HEK293 (cell line): ENCODE results near the gene NT5DC3.

Source experiments
- CTCF ChIP-seq: fragments of 450-650 bp; formaldehyde crosslinking; IDR thresholded peaks from 2 replicates; pipeline ENCODE4 v1.5.1; 2016; ENCODE audit warnings: missing biosample characterization, missing genetic modification characterization
- GLIS2 ChIP-seq: fragments of 450-650 bp; formaldehyde crosslinking; IDR thresholded peaks from 2 replicates; pipeline ENCODE4 v1.5.1; 2016; ENCODE audit warnings: missing biosample characterization, missing genetic modification characterization
- PRDM4 ChIP-seq: fragments of 450-650 bp; formaldehyde crosslinking; IDR thresholded peaks from 2 replicates; pipeline ENCODE4 v1.5.1; 2017; ENCODE audit warnings: missing biosample characterization, missing genetic modification characterization
- SCRT1 ChIP-seq: fragments of 450-650 bp; formaldehyde crosslinking; IDR thresholded peaks from 2 replicates; pipeline ENCODE4 v1.5.1; 2016; ENCODE audit warnings: missing biosample characterization, missing genetic modification characterization, borderline replicate concordance
- SETDB1 ChIP-seq: IDR thresholded peaks from one replicate; pipeline ENCODE4 v1.6.1; 2017; ENCODE audit warnings: mild to moderate bottlenecking, low read length, moderate library complexity, mixed read lengths; ENCODE audit not compliant: insufficient read length
- TRIM28 ChIP-seq: IDR thresholded peaks from 2 replicates; pipeline ENCODE4 v1.6.1; 2011; ENCODE audit warnings: low read length, control low read depth, borderline replicate concordance
- ZBTB49 ChIP-seq: fragments of 450-650 bp; formaldehyde crosslinking; IDR thresholded peaks from 2 replicates; pipeline ENCODE4 v1.5.1; 2016; ENCODE audit warnings: missing biosample characterization, missing genetic modification characterization, low read depth
- ZBTB7A ChIP-seq: fragments of 450-650 bp; formaldehyde crosslinking; IDR thresholded peaks from 2 replicates; pipeline ENCODE4 v1.5.1; 2016; ENCODE audit warnings: low read depth, missing biosample characterization, missing genetic modification characterization
- ZIC2 ChIP-seq: fragments of 450-650 bp; formaldehyde crosslinking; IDR thresholded peaks from 2 replicates; pipeline ENCODE4 v1.5.1; 2016; ENCODE audit warnings: missing biosample characterization, missing genetic modification characterization
- ZNF24 ChIP-seq: fragments of 450-650 bp; formaldehyde crosslinking; IDR thresholded peaks from 2 replicates; pipeline ENCODE4 v1.5.1; 2016; ENCODE audit warnings: missing biosample characterization, missing genetic modification characterization
- ZNF394 ChIP-seq: fragments of 450-650 bp; formaldehyde crosslinking; IDR thresholded peaks from 2 replicates; pipeline ENCODE4 v1.5.1; 2016; ENCODE audit warnings: missing biosample characterization, missing genetic modification characterization, mild to moderate bottlenecking, moderate library complexity, borderline replicate concordance
- ZNF777 ChIP-seq: fragments of 450-650 bp; formaldehyde crosslinking; IDR thresholded peaks from 2 replicates; pipeline ENCODE4 v1.5.1; 2017; ENCODE audit warnings: missing biosample characterization, missing genetic modification characterization, borderline replicate concordance
- TF ChIP-seq, protein P1 (sequence below): fragments of 450-650 bp; formaldehyde crosslinking; IDR thresholded peaks from 2 replicates; pipeline ENCODE4 v1.5.1; 2016; ENCODE audit warnings: missing biosample characterization, missing genetic modification characterization

GRCh38 chr12:103805655-103806360 is 35.2 kb downstream of the NT5DC3 start:
- TF ChIP-seq ZNF777 (tag by site-specific recombination) (no peak), ZBTB49 (no peak), CTCF (tag by site-specific recombination) (no peak), PRDM4 (tag by site-specific recombination) (no peak), ZNF24 (tag by site-specific recombination) (no peak), ZNF394 (no peak), GLIS2 (tag by site-specific recombination) (no peak), SCRT1 (tag by site-specific recombination) (no peak), SETDB1 (no peak), ZIC2 (no peak), TRIM28 (no peak), ZBTB7A (tag by site-specific recombination) (no peak)
- TF ChIP-seq, protein P1, sequence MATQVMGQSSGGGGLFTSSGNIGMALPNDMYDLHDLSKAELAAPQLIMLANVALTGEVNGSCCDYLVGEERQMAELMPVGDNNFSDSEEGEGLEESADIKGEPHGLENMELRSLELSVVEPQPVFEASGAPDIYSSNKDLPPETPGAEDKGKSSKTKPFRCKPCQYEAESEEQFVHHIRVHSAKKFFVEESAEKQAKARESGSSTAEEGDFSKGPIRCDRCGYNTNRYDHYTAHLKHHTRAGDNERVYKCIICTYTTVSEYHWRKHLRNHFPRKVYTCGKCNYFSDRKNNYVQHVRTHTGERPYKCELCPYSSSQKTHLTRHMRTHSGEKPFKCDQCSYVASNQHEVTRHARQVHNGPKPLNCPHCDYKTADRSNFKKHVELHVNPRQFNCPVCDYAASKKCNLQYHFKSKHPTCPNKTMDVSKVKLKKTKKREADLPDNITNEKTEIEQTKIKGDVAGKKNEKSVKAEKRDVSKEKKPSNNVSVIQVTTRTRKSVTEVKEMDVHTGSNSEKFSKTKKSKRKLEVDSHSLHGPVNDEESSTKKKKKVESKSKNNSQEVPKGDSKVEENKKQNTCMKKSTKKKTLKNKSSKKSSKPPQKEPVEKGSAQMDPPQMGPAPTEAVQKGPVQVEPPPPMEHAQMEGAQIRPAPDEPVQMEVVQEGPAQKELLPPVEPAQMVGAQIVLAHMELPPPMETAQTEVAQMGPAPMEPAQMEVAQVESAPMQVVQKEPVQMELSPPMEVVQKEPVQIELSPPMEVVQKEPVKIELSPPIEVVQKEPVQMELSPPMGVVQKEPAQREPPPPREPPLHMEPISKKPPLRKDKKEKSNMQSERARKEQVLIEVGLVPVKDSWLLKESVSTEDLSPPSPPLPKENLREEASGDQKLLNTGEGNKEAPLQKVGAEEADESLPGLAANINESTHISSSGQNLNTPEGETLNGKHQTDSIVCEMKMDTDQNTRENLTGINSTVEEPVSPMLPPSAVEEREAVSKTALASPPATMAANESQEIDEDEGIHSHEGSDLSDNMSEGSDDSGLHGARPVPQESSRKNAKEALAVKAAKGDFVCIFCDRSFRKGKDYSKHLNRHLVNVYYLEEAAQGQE (tag by site-specific recombination) = no peak
